ENCODE measurements around the gene HPCAL1. TPM values are rescaled to one million over a fixed set of nuclear protein-coding genes. Genes with fewer than 3 reads are reported as not detected.
A peak's percentile ranks its signal among the peaks of the same experiment; 100 is the strongest.

HPCAL1 gene
- total and polyA plus RNA-seq, 2 of the 8 experiments (the other 6 are each of a cell fraction or from before 2014, with no cell fraction given) = 5.8 to 8.6 TPM

DNA sequence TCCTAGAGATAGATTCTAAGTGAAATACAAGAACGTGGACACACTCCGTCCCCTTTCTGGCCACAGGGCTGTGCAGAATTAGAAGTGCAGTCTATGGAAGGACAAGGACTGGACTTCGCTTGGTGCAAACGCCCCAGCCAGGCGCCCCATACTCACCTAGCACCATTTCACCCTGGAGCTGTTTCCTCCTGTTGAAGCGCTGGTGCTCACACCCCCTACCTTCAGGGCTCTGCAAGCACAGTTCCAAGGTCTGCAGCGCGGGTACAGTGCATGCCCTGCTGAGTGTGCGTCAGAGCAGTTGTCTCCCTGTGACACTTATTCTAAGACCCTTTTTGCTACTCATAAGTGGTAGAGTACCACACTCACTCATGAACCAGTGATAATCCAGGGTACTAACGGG lies 3.0 kb downstream of the HPCAL1 start:
- no peak for DNase-seq (ENCODE audit: low read depth in 1 of 2, low spot score in 2 of 2)
- H3K79me1 ChIP-seq (ENCODE audit: low read depth, low read length) = 0 out of 2 replicates have a peak, but pooled peaks cover 3% of the 10 kb centered on the region
- no peak overlapping the region for H4K91ac ChIP-seq (replicated peaks; ENCODE audit: insufficient read length, low read length)
- no peak overlapping the region for H2AFZ ChIP-seq (ENCODE audit: low read length)
- H3K9me3 ChIP-seq (ENCODE audit: insufficient read depth in 2 of 2, low read depth in 1 of 2, low read length in 1 of 2) = no peaks in the 10 kb centered on the region
- CTCF ChIA-PET (ENCODE audit: partially characterized antibody) = interaction anchor here (0.7 to 4.8 kb wide), 30 partner anchors 9 to 606 kb away, joined by 3 to 32 read pairs (median 4); partner anchors contain the start of gene KCNF1
- no peak overlapping the region for H2AK5ac ChIP-seq (ENCODE audit: low read depth, low read length)
- FAIRE-seq = no peak
- no peak overlapping the region for H3K23ac ChIP-seq (ENCODE audit: insufficient read length)
- no peak overlapping the region for H3K56ac ChIP-seq (replicated peaks; ENCODE audit: insufficient read length, low read depth, low read length)
- H3K36me3 ChIP-seq (ENCODE audit: control insufficient read depth in 2 of 4, insufficient read depth in 4 of 4, low read length in 3 of 4) = no peaks in the 10 kb centered on the region
- H3K9ac ChIP-seq (replicated peaks in 1 of 4; ENCODE audit: extremely low read depth in 1 of 4, low read depth in 3 of 4, low read length in 3 of 4) = no peak overlapping the region
- POLR2A ChIA-PET (ENCODE audit: partially characterized antibody) = interaction anchor here (1.0 to 1.8 kb wide), 2 partner anchors 9 to 114 kb away, joined by 3 to 5 read pairs; no protein-coding TSS in a partner anchor
- no peak overlapping the region for H2BK15ac ChIP-seq (ENCODE audit: low read length)
- H3K14ac ChIP-seq (ENCODE audit: insufficient read length) = no peak overlapping the region
- no peak overlapping the region for H4K5ac ChIP-seq (ENCODE audit: insufficient read length, low read depth, low read length)
- no peak overlapping the region for H4K8ac ChIP-seq (ENCODE audit: extremely low read depth, insufficient read depth, low read length)
- peaks cover 4 to 8% of the 10 kb centered on the region in 2 experiments for H4K20me1 ChIP-seq (replicated peaks in 1 of 2; ENCODE audit: control insufficient read depth in 1 of 2, insufficient read depth in 2 of 2, low read length in 2 of 2)
- H2BK5ac ChIP-seq (ENCODE audit: low read depth, low read length) = no peak overlapping the region
- H3K27me3 ChIP-seq (replicated peaks in 1 of 4; ENCODE audit: control insufficient read depth in 3 of 4, extremely low read depth in 1 of 4, insufficient read depth in 3 of 4, low read length in 3 of 4) = peaks cover 11 to 38% (median 32%) of the 10 kb centered on the region in 4 experiments
- no peak overlapping the region for H3K27ac ChIP-seq (ENCODE audit: low read depth, low read length)
- H2BK12ac ChIP-seq (ENCODE audit: low read depth, low read length) = no peak overlapping the region
- no peak overlapping the region for H3K4me2 ChIP-seq (ENCODE audit: insufficient read depth in 1 of 2, low read depth in 2 of 2, low read length in 2 of 2)
- no peaks in the 10 kb centered on the region for H3K79me2 ChIP-seq (ENCODE audit: control insufficient read depth in 1 of 2, insufficient read depth in 2 of 2, low read length in 2 of 2)
- H3K23me2 ChIP-seq (ENCODE audit: low read depth, low read length) = peaks cover 19% of the 10 kb centered on the region
- WGBS, 2 experiments (ENCODE audit: extremely low coverage in 1 of 2, insufficient coverage in 1 of 2, insufficient read length in 1 of 2, insufficient replicate concordance in 2 of 2, low coverage in 1 of 2, low lambda C conversion rate in 2 of 2, missing lambda C conversion rate in 1 of 2) = 74% methylated on average over 10 of the region's 10 CpGs; no CpG with 5 or more reads in 1 of the 2 experiments
- no peak overlapping the region for H3K4ac ChIP-seq (replicated peaks; ENCODE audit: insufficient read length, low read depth, low read length)
- H2BK120ac ChIP-seq (replicated peaks; ENCODE audit: low read depth, low read length) = no peak overlapping the region
- H2BK20ac ChIP-seq (ENCODE audit: low read length) = no peak overlapping the region
- H3K4me3 ChIP-seq (ENCODE audit: extremely low read depth in 1 of 4, insufficient read depth in 2 of 4, low read depth in 3 of 4, low read length in 4 of 4) = no peak overlapping the region
- H3K4me1 ChIP-seq (replicated peaks in 1 of 4; ENCODE audit: control insufficient read depth in 3 of 4, insufficient read depth in 4 of 4, low read length in 3 of 4) = peaks cover 0 to 10% (median 8%) of the 10 kb centered on the region in 4 experiments; a peak in 6 of 7 replicates
- no peak overlapping the region for H3K18ac ChIP-seq (ENCODE audit: extremely low read depth, low read length)
- TF ChIP-seq BACH1 (IDR thresholded peaks at IDR 0.05; ENCODE audit: low read length) (no peak), CBX8 (IDR thresholded peaks at IDR 0.05; ENCODE audit: borderline replicate concordance, low read depth, low read length) (no peak), MAFK (IDR thresholded peaks at IDR 0.05; ENCODE audit: low read depth, low read length) (no peak), RFX5 (IDR thresholded peaks at IDR 0.05; ENCODE audit: borderline replicate concordance, low read depth, low read length) (no peak), SP2 (IDR thresholded peaks at IDR 0.05; ENCODE audit: low read length) (no peak), SP4 (IDR thresholded peaks at IDR 0.05; ENCODE audit: low read length) (no peak), BCL11A (IDR thresholded peaks at IDR 0.05; ENCODE audit: low read depth in 2 of 2, low read length in 2 of 2) (no peak), SIN3A (conservative IDR thresholded peaks at IDR 0.05 in 1 of 2, IDR thresholded peaks at IDR 0.05 in 1 of 2; ENCODE audit: low read depth in 1 of 2, low read length in 2 of 2) (no peak), RAD21 (IDR thresholded peaks at IDR 0.05 in 1 of 2, conservative IDR thresholded peaks at IDR 0.05 in 1 of 2; ENCODE audit: low read depth in 2 of 2, low read length in 2 of 2) (peak; percentile 38 to 60), TCF12 (IDR thresholded peaks at IDR 0.05; ENCODE audit: low read depth, low read length) (no peak)
- TF ChIP-seq, protein P1, sequence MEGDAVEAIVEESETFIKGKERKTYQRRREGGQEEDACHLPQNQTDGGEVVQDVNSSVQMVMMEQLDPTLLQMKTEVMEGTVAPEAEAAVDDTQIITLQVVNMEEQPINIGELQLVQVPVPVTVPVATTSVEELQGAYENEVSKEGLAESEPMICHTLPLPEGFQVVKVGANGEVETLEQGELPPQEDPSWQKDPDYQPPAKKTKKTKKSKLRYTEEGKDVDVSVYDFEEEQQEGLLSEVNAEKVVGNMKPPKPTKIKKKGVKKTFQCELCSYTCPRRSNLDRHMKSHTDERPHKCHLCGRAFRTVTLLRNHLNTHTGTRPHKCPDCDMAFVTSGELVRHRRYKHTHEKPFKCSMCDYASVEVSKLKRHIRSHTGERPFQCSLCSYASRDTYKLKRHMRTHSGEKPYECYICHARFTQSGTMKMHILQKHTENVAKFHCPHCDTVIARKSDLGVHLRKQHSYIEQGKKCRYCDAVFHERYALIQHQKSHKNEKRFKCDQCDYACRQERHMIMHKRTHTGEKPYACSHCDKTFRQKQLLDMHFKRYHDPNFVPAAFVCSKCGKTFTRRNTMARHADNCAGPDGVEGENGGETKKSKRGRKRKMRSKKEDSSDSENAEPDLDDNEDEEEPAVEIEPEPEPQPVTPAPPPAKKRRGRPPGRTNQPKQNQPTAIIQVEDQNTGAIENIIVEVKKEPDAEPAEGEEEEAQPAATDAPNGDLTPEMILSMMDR (IDR thresholded peaks at IDR 0.05; ENCODE audit: control extremely low read depth in 1 of 3, insufficient read depth in 1 of 3, low read depth in 1 of 3, low read length in 3 of 3) = peak; percentile 43 to 51 (median 49)
